Tibial artery (tissue), 4 donors: ENCODE measurements around the gene ABCC1.

ENCODE experiments used
- DNase-seq, 2 donors: peaks; one replicate each; pipeline ENCODE4 v3.0.0-alpha.2; 2019
- H3K27ac ChIP-seq, 2 donors: fragments of 200-600 bp; sonication (generic) in 1 of 2; 1 replicate in 1 of 2; 2 replicates in 1 of 2; pipeline ENCODE4 v1.5.1; 2018 to 2019; ENCODE audit warnings: mild to moderate bottlenecking in 1 of 2
- H3K27me3 ChIP-seq, 2 donors: fragments of 200-600 bp; sonication (generic) in 1 of 2; one replicate each; pipeline versions ENCODE4 v1.5.1 to v1.6.0; 2016 to 2019
- H3K36me3 ChIP-seq, 3 donors: fragments of 200-600 bp; sonication (generic) in 2 of 3; one replicate each; pipeline ENCODE4 v1.5.1; 2016 to 2019; ENCODE audit warnings: mild to moderate bottlenecking in 2 of 3
- H3K4me1 ChIP-seq, 4 donors: fragments of 200-600 bp; sonication (generic) in 2 of 4; 1 replicate in 3 of 4; 2 replicates in 1 of 4; pipeline ENCODE4 v1.5.1; 2016 to 2019
- H3K4me3 ChIP-seq, 2 donors: fragments of 200-600 bp; sonication (generic) in 1 of 2; 1 replicate in 1 of 2; 2 replicates in 1 of 2; pipeline ENCODE4 v1.5.1; 2018 to 2019; ENCODE audit warnings: mild to moderate bottlenecking in 2 of 2
- H3K9me3 ChIP-seq, 3 donors: fragments of 200-600 bp; sonication (generic) in 1 of 3; one replicate each; pipeline ENCODE4 v1.5.1; 2016 to 2019
- CTCF ChIP-seq, 2 experiments: fragments of 200-600 bp in 1 of 2; fragments of 450-650 bp in 1 of 2; IDR thresholded peaks; one replicate each; pipeline ENCODE4 v1.5.1; 2017 to 2019; ENCODE audit warnings: antibody characterized with exemption in 2 of 2, mild to moderate bottlenecking in 1 of 2, moderate library complexity in 1 of 2
- intact Hi-C: fragments of 100-400 bp; cut with DNase I; formaldehyde crosslinking; loops from one replicate; pipeline ENCODE4 v1.15.0; 2023; ENCODE audit warnings: low total_unique reads

The ABCC1 gene

GRCh38 chr16:15993541-15993940, 44.1 kb downstream of the ABCC1 start:
- DNase-seq = no peak
- no peaks in the 10 kb centered on the region for H3K27me3 ChIP-seq
- H3K4me1 ChIP-seq = peaks cover 5 to 83% (median 43%) of the 10 kb centered on the region in 4 donors
- no peak overlapping the region for H3K4me3 ChIP-seq
- no peak for TF ChIP-seq CTCF (IDR thresholded peaks at IDR 0.05)
- H3K9me3 ChIP-seq = no peaks in the 10 kb centered on the region
- intact Hi-C loops = no loop called here
- peak overlapping the region; percentile 47 to 57 for H3K27ac ChIP-seq
- no peaks in the 10 kb centered on the region for H3K36me3 ChIP-seq

GRCh38 chr16:15993946-15994665, 44.7 kb downstream of the ABCC1 start:
- peak in 1 of 2 donors; percentile 56 for DNase-seq
- peak overlapping the region; percentile 47 to 57 for H3K27ac ChIP-seq
- intact Hi-C loops = no loop called here
- no peaks in the 10 kb centered on the region for H3K9me3 ChIP-seq
- no peaks in the 10 kb centered on the region for H3K27me3 ChIP-seq
- H3K4me1 ChIP-seq = peaks cover 3 to 83% (median 45%) of the 10 kb centered on the region in 4 donors
- no peak for TF ChIP-seq CTCF (IDR thresholded peaks at IDR 0.05)
- H3K4me3 ChIP-seq = no peak overlapping the region
- no peaks in the 10 kb centered on the region for H3K36me3 ChIP-seq

- H3K4me1 ChIP-seq = peaks cover 0 to 72% (median 38%) of the 10 kb centered on the region in 4 donors
- no peaks in the 10 kb centered on the region for H3K36me3 ChIP-seq
- DNase-seq = peak; percentile 60 to 84
- H3K4me3 ChIP-seq = no peak overlapping the region
- no peaks in the 10 kb centered on the region for H3K27me3 ChIP-seq
- peak overlapping the region in 1 of 2 donors; percentile 40 for H3K27ac ChIP-seq
- no peaks in the 10 kb centered on the region for H3K9me3 ChIP-seq
- intact Hi-C loops = no loop called here
- no peak for TF ChIP-seq CTCF (IDR thresholded peaks at IDR 0.05)
These were observed 47.2 kb downstream of the ABCC1 start for GRCh38 chr16:15996432-15997109.

- intact Hi-C loops = no loop called here
- H3K27ac ChIP-seq = no peak overlapping the region
- H3K36me3 ChIP-seq = no peaks in the 10 kb centered on the region
These were observed 51.3 kb downstream of the ABCC1 start for GRCh38 chr16:16000685-16001084.

GRCh38 chr16:16001596-16002255, 52.3 kb downstream of the ABCC1 start:
- no peaks in the 10 kb centered on the region for H3K9me3 ChIP-seq
- no peak overlapping the region for H3K4me3 ChIP-seq
- intact Hi-C loops = no loop called here
- no peak for TF ChIP-seq CTCF (IDR thresholded peaks at IDR 0.05)
- H3K36me3 ChIP-seq = no peaks in the 10 kb centered on the region
- DNase-seq = no peak
- H3K27ac ChIP-seq = no peak overlapping the region
- H3K27me3 ChIP-seq = no peaks in the 10 kb centered on the region
- H3K4me1 ChIP-seq = peaks cover 0 to 56% (median 16%) of the 10 kb centered on the region in 4 donors

More at GRCh38 chr16:16000685-16001084, 51.3 kb downstream of the ABCC1 start:
- H3K4me1 ChIP-seq = peaks cover 0 to 57% (median 23%) of the 10 kb centered on the region in 4 donors
- H3K9me3 ChIP-seq = no peaks in the 10 kb centered on the region
- H3K4me3 ChIP-seq = no peak overlapping the region
- TF ChIP-seq CTCF (IDR thresholded peaks at IDR 0.05) = no peak
- DNase-seq = no peak
- no peaks in the 10 kb centered on the region for H3K27me3 ChIP-seq
